ENCODE measurements around the gene ONECUT2. TPM values are rescaled to one million over a fixed set of nuclear protein-coding genes. Genes with fewer than 3 reads are reported as not detected.

Gene ONECUT2
- total and polyA plus RNA-seq, 11 donors: under 0.01 to 0.08 (median 0.05) TPM; not detected in 4

GRCh38 chr18:57461652-57462269 is 26.6 kb downstream of the ONECUT2 start:
- H3K27ac ChIP-seq: no peak overlapping the region
- ATAC-seq (no peak), DNase-seq (no peak)
- peaks cover 0 to 3% (median 0%) of the 10 kb centered on the region in 12 donors for H3K9me3 ChIP-seq
- no peaks in the 10 kb centered on the region for H3K36me3 ChIP-seq
- TF ChIP-seq CTCF (IDR thresholded peaks at IDR 0.05) (no peak), POLR2A (IDR thresholded peaks at IDR 0.05) (no peak)
- no peak overlapping the region for H3K4me3 ChIP-seq
- H3K4me1 ChIP-seq: peaks cover 0 to 8% (median 0%) of the 10 kb centered on the region in 12 donors
- peaks cover 0 to 4% (median 0%) of the 10 kb centered on the region in 9 donors for H3K27me3 ChIP-seq
- intact Hi-C loops (cut with DNase I): no loop called here
- 91 to 95% (median 95%) methylated on average over 3 of the region's 3 CpGs for WGBS, 4 donors

- Histone ChIP-seq H3K27me3 (peaks cover 0 to 4% (median 0%) of the 10 kb centered on the region in 9 donors), H3K4me3 (no peak overlapping the region), H3K36me3 (no peaks in the 10 kb centered on the region), H3K4me1 (peaks cover 0 to 12% (median 0%) of the 10 kb centered on the region in 12 donors), H3K27ac (no peak overlapping the region), H3K9me3 (no peaks in the 10 kb centered on the region)
- WGBS, 4 donors: 34 to 57% (median 41%) methylated on average over 2 of the region's 2 CpGs
- ATAC-seq: no peak
- intact Hi-C loops (cut with DNase I): no loop called here
- no peak for DNase-seq
- TF ChIP-seq CTCF (IDR thresholded peaks at IDR 0.05) (no peak), POLR2A (IDR thresholded peaks at IDR 0.05) (no peak)
Observed at GRCh38 chr18:57466307-57466706, 31.1 kb downstream of the ONECUT2 start.

- no peaks in the 10 kb centered on the region for H3K9me3 ChIP-seq
- peak overlapping the region in 1 of 12 donors; percentile 4 for H3K4me3 ChIP-seq
- intact Hi-C loops (cut with DNase I): no loop called here
- H3K4me1 ChIP-seq: peaks cover 0 to 12% (median 0%) of the 10 kb centered on the region in 12 donors
- peak in 1 of 5 donors; percentile 30 for DNase-seq
- H3K36me3 ChIP-seq: no peaks in the 10 kb centered on the region
- peaks cover 0 to 4% (median 0%) of the 10 kb centered on the region in 9 donors for H3K27me3 ChIP-seq
- ATAC-seq: no peak
- no peak overlapping the region for H3K27ac ChIP-seq
- 47 to 54% (median 52%) methylated on average over 10 of the region's 10 CpGs for WGBS, 4 donors
- TF ChIP-seq POLR2A (IDR thresholded peaks at IDR 0.05) (no peak), CTCF (IDR thresholded peaks at IDR 0.05) (peak in 1 of 12 donors; percentile 13)
Observed at GRCh38 chr18:57466745-57467409, 31.7 kb downstream of the ONECUT2 start.

- 38 to 75% (median 52%) methylated on average over 3 of the region's 3 CpGs for WGBS, 4 donors
- Histone ChIP-seq H3K4me1 (peaks cover 0 to 12% (median 0%) of the 10 kb centered on the region in 12 donors), H3K4me3 (no peak overlapping the region), H3K36me3 (no peaks in the 10 kb centered on the region), H3K9me3 (no peaks in the 10 kb centered on the region), H3K27ac (no peak overlapping the region), H3K27me3 (peaks cover 0 to 3% (median 0%) of the 10 kb centered on the region in 9 donors)
- ATAC-seq (no peak), DNase-seq (no peak)
- intact Hi-C loops (cut with DNase I): no loop called here
- TF ChIP-seq POLR2A (IDR thresholded peaks at IDR 0.05): no peak
- no peak for TF ChIP-seq CTCF (IDR thresholded peaks at IDR 0.05)
Observed at GRCh38 chr18:57469884-57470283, 34.7 kb downstream of the ONECUT2 start.

Measured in heart left ventricle (tissue), 16 donors.